Peyer's patch (tissue), 4 donors: ENCODE measurements around the gene NAALADL1.
"Not testable (repeated sequence)": the region's sequence is repeated elsewhere in the genome, so short reads cannot be mapped to it uniquely, and the experiment has no call there.

Experiments
- CTCF ChIP-seq, 6 experiments: fragments of 450-650 bp in 4 of 6; fragments of 200-600 bp in 2 of 6; sonication (generic) in 1 of 6; IDR thresholded peaks; one replicate each; pipeline ENCODE4 v1.5.1; 2017 to 2019; ENCODE audit warnings: antibody characterized with exemption in 6 of 6, mild to moderate bottlenecking in 3 of 6, moderate library complexity in 1 of 6
- POLR2A ChIP-seq, 2 donors: fragments of 450-650 bp; IDR thresholded peaks; one replicate each; pipeline ENCODE4 v1.5.1; 2017; ENCODE audit warnings: antibody characterized with exemption in 2 of 2, mild to moderate bottlenecking in 2 of 2, moderate library complexity in 2 of 2

DNA sequence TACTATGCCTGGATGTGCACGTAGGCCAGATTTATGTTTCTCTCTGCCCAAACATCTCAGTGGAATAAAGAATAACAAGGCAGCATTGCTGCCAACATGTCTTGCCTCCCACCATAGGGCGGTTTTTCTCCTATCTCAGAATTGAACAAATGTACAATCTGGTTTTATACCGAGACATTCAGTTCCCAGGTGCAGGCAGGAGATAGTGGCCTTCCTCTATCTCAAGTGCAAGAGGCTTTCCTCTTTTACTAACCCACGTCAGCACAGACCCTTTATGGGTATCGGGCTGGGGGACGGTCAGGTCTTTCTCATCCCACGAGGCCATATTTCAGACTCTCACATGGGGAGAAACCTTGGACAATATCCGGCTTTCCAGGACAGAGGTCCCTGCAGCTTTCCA lies 34.9 kb downstream of the NAALADL1 start:
- not testable (repeated sequence) for TF ChIP-seq CTCF, POLR2A (IDR thresholded peaks at IDR 0.05)
